GM12873 (cell line): ENCODE results near the gene MARCHF10.

Experiments
- TF ChIP-seq, protein P1 (sequence below): IDR thresholded peaks from 2 replicates; pipeline ENCODE4 v1.5.1; 2012; ENCODE audit warnings: low read depth, mild to moderate bottlenecking, moderate library complexity, low read length, control low read depth; ENCODE audit not compliant: insufficient read depth; ENCODE audit errors: missing control alignments

The MARCHF10 gene

DNA sequence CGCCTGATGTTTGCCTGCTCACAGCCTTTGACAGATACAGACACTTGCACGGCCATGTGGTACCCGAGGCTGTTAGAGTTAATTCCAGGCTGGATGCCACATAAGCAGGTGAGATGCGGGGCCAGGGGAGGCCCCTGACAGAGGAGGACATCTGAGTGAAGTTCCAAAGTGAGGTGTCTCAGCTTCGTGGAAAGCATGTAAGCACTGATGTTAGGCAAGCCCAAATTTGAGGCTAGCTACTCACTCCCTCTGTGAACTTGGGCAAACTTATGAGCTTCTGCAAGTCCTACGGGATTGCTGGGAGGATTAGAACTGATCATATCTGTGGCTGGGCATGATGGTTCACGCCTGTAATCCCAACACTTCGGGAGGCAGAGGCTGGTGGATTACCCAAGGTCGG, 39.3 kb upstream of the MARCHF10 start:
- TF ChIP-seq, protein P1, sequence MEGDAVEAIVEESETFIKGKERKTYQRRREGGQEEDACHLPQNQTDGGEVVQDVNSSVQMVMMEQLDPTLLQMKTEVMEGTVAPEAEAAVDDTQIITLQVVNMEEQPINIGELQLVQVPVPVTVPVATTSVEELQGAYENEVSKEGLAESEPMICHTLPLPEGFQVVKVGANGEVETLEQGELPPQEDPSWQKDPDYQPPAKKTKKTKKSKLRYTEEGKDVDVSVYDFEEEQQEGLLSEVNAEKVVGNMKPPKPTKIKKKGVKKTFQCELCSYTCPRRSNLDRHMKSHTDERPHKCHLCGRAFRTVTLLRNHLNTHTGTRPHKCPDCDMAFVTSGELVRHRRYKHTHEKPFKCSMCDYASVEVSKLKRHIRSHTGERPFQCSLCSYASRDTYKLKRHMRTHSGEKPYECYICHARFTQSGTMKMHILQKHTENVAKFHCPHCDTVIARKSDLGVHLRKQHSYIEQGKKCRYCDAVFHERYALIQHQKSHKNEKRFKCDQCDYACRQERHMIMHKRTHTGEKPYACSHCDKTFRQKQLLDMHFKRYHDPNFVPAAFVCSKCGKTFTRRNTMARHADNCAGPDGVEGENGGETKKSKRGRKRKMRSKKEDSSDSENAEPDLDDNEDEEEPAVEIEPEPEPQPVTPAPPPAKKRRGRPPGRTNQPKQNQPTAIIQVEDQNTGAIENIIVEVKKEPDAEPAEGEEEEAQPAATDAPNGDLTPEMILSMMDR, result no peak

- TF ChIP-seq, protein P1, result no peak
Measured at GRCh38 chr17:62840871-62841270, 32.8 kb upstream of the MARCHF10 start.

- TF ChIP-seq, protein P1, result no peak
Measured at GRCh38 chr17:62832405-62832804, 24.3 kb upstream of the MARCHF10 start.

GRCh38 chr17:62827746-62828485, 19.8 kb upstream of the MARCHF10 start:
- TF ChIP-seq, protein P1, result no peak

DNA sequence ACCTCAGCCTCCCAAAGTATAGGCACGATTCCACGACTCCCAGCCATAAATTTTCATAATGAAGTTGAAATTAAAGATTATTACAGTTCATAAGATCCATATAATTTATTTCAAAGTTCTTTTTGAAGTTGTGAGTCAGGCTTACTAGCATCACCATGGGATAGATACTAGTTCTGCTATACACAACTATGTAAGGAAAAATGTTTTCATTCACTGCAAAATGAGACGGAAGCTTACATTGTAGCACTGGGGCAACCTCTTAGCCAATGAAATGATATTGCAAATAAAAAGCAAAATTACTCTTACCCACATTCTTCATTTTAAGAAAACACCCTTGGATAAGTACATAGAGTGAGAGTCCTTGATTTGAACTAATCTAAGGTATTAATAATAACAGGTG, 18.8 kb upstream of the MARCHF10 start:
- TF ChIP-seq, protein P1, result no peak

DNA sequence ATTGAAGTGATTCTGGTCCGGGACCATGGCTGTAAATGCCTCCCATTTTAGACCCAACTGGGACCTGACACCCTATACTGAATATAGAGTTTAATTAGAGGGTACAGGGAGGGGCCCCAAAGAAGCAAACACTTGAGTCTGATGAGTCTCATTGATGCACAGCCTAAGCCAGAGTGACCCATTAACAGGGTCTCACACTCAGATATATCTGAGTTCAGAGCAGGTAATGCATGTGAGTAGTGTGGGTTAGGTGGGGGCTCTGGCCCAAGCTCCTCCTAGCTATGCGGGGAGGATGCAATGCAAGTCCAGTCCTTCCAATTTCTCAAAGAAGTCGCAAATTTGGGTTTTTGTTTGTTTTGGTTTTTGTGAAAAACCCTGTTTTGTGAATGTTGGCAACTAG, 17.1 kb upstream of the MARCHF10 start:
- TF ChIP-seq, protein P1, result no peak

DNA sequence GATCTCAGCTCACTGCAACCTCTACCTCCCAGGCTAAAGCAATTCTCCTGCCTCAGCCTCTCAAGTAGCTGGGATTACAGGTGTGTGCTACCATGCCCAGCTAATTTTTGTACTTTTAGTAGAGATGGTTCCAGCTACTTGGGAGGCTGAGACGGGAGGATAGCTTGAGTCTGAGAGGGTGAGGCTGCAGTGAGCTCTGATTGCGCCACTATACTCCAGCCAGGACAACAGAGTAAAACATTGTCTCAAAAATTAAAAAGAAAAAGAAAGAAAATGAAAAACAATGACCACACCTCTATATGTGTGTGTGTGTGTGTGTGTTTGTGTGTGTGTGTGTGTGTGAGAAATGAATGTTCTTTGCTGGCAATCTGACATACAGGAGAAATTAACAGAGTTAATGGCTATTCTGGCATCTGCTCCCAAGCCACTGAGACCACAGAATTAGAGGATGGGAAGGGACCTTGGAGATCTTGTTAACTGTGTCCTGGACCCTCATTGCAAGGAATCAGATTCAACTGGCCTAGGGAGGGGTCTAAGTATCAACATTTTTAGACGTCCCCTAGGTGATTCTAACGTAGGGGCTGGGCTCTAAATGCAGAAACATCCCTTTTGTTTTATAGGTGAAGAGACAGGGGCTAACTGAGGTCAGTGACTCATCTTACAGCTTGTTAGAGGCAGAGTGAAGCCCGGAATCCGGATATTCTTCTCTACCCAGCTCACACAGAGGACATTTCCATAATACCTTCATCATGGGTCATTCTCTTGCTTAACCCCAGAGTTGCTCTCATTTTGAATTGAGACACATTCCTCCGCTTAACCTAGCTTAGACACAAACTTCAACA, 16.4 kb upstream of the MARCHF10 start:
- TF ChIP-seq, protein P1, result no peak
